Measurements from ENCODE around the gene TOP3B.

The TOP3B gene

GRCh38 chr22:21958360-21959273 lies 24.0 kb downstream of the TOP3B start:
- H3K36me3 ChIP-seq (ENCODE audit: control insufficient read depth in 1 of 2, insufficient read depth in 2 of 2, low read length in 2 of 2), result peaks cover 9 to 55% of the 10 kb centered on the region in 2 donors

GRCh38 chr22:21952586-21953571 lies 29.7 kb downstream of the TOP3B start, which contains the start of gene PPM1F:
PPM1F (minus strand) TSS chr22:21952848; CDS start chr22:21946048, 6,800 bp downstream.
- Histone ChIP-seq H3K4me1 (ENCODE audit: control insufficient read depth in 1 of 2, insufficient read depth in 2 of 2, low read length in 2 of 2) (peaks cover 5 to 10% of the 10 kb centered on the region in 2 donors), H3K27me3 (ENCODE audit: low read depth, low read length) (no peaks in the 10 kb centered on the region), H3K27ac (ENCODE audit: low read length) (no peak within 1 kb of the TSS), H3K4me3 (ENCODE audit: low read depth in 1 of 2, low read length in 2 of 2) (peak within 1 kb of the TSS; percentile 62 to 76), H3K36me3 (ENCODE audit: control insufficient read depth in 1 of 2, insufficient read depth in 2 of 2, low read length in 2 of 2) (peaks cover 0 to under 1% of the 10 kb centered on the region in 2 donors), H3K9me3 (ENCODE audit: control insufficient read depth in 1 of 2, low read length in 2 of 2) (no peaks in the 10 kb centered on the region)

More at GRCh38 chr22:21958360-21959273, 24.0 kb downstream of the TOP3B start:
- Histone ChIP-seq H3K4me3 (ENCODE audit: low read depth in 1 of 2, low read length in 2 of 2) (no peak overlapping the region), H3K27ac (ENCODE audit: low read length) (no peak overlapping the region), H3K9me3 (ENCODE audit: control insufficient read depth in 1 of 2, low read length in 2 of 2) (no peaks in the 10 kb centered on the region), H3K27me3 (ENCODE audit: low read depth, low read length) (no peaks in the 10 kb centered on the region), H3K4me1 (ENCODE audit: control insufficient read depth in 1 of 2, insufficient read depth in 2 of 2, low read length in 2 of 2) (no peaks in the 10 kb centered on the region)

- H3K4me3 ChIP-seq (ENCODE audit: low read depth in 1 of 2, low read length in 2 of 2), result peak overlapping the region; percentile 62 to 76
- H3K36me3 ChIP-seq (ENCODE audit: control insufficient read depth in 1 of 2, insufficient read depth in 2 of 2, low read length in 2 of 2), result no peaks in the 10 kb centered on the region
- H3K27ac ChIP-seq (ENCODE audit: low read length), result no peak overlapping the region
- H3K9me3 ChIP-seq (ENCODE audit: control insufficient read depth in 1 of 2, low read length in 2 of 2), result no peaks in the 10 kb centered on the region
- H3K4me1 ChIP-seq (ENCODE audit: control insufficient read depth in 1 of 2, insufficient read depth in 2 of 2, low read length in 2 of 2), result peaks cover 5 to 19% of the 10 kb centered on the region in 2 donors
- no peaks in the 10 kb centered on the region for H3K27me3 ChIP-seq (ENCODE audit: low read depth, low read length)
These were observed 30.6 kb downstream of the TOP3B start for GRCh38 chr22:21951931-21952465.

- peaks cover 9 to 22% of the 10 kb centered on the region in 2 donors for H3K4me1 ChIP-seq (ENCODE audit: control insufficient read depth in 1 of 2, insufficient read depth in 2 of 2, low read length in 2 of 2)
- no peak overlapping the region for H3K27ac ChIP-seq (ENCODE audit: low read length)
- H3K9me3 ChIP-seq (ENCODE audit: control insufficient read depth in 1 of 2, low read length in 2 of 2), result no peaks in the 10 kb centered on the region
- H3K36me3 ChIP-seq (ENCODE audit: control insufficient read depth in 1 of 2, insufficient read depth in 2 of 2, low read length in 2 of 2), result no peaks in the 10 kb centered on the region
- H3K4me3 ChIP-seq (ENCODE audit: low read depth in 1 of 2, low read length in 2 of 2), result peak overlapping the region in 1 of 2 donors; percentile 76
- no peaks in the 10 kb centered on the region for H3K27me3 ChIP-seq (ENCODE audit: low read depth, low read length)
These were observed 31.5 kb downstream of the TOP3B start for GRCh38 chr22:21951062-21951461.

- Histone ChIP-seq H3K27ac (ENCODE audit: low read length) (no peak overlapping the region), H3K4me1 (ENCODE audit: control insufficient read depth in 1 of 2, insufficient read depth in 2 of 2, low read length in 2 of 2) (peaks cover 9 to 22% of the 10 kb centered on the region in 2 donors), H3K27me3 (ENCODE audit: low read depth, low read length) (no peaks in the 10 kb centered on the region), H3K9me3 (ENCODE audit: control insufficient read depth in 1 of 2, low read length in 2 of 2) (no peaks in the 10 kb centered on the region), H3K4me3 (ENCODE audit: low read depth in 1 of 2, low read length in 2 of 2) (no peak overlapping the region), H3K36me3 (ENCODE audit: control insufficient read depth in 1 of 2, insufficient read depth in 2 of 2, low read length in 2 of 2) (peaks cover 7 to 8% of the 10 kb centered on the region in 2 donors)
These were observed 32.6 kb downstream of the TOP3B start for GRCh38 chr22:21949948-21950347.

- Histone ChIP-seq H3K4me3 (ENCODE audit: low read depth in 1 of 2, low read length in 2 of 2) (no peak overlapping the region), H3K27me3 (ENCODE audit: low read depth, low read length) (no peaks in the 10 kb centered on the region), H3K27ac (ENCODE audit: low read length) (no peak overlapping the region), H3K4me1 (ENCODE audit: control insufficient read depth in 1 of 2, insufficient read depth in 2 of 2, low read length in 2 of 2) (peaks cover 9 to 22% of the 10 kb centered on the region in 2 donors), H3K36me3 (ENCODE audit: control insufficient read depth in 1 of 2, insufficient read depth in 2 of 2, low read length in 2 of 2) (peaks cover 11 to 12% of the 10 kb centered on the region in 2 donors), H3K9me3 (ENCODE audit: control insufficient read depth in 1 of 2, low read length in 2 of 2) (no peaks in the 10 kb centered on the region)
These were observed 33.0 kb downstream of the TOP3B start for GRCh38 chr22:21949569-21949918.

GRCh38 chr22:21948824-21949568 lies 33.6 kb downstream of the TOP3B start:
- Histone ChIP-seq H3K9me3 (ENCODE audit: control insufficient read depth in 1 of 2, low read length in 2 of 2) (no peaks in the 10 kb centered on the region), H3K36me3 (ENCODE audit: control insufficient read depth in 1 of 2, insufficient read depth in 2 of 2, low read length in 2 of 2) (peaks cover 12 to 13% of the 10 kb centered on the region in 2 donors), H3K4me3 (ENCODE audit: low read depth in 1 of 2, low read length in 2 of 2) (no peak overlapping the region), H3K4me1 (ENCODE audit: control insufficient read depth in 1 of 2, insufficient read depth in 2 of 2, low read length in 2 of 2) (peaks cover 9 to 22% of the 10 kb centered on the region in 2 donors), H3K27me3 (ENCODE audit: low read depth, low read length) (no peaks in the 10 kb centered on the region), H3K27ac (ENCODE audit: low read length) (no peak overlapping the region)

- Histone ChIP-seq H3K4me3 (ENCODE audit: low read depth in 1 of 2, low read length in 2 of 2) (no peak overlapping the region), H3K27ac (ENCODE audit: low read length) (no peak overlapping the region), H3K9me3 (ENCODE audit: control insufficient read depth in 1 of 2, low read length in 2 of 2) (no peaks in the 10 kb centered on the region), H3K27me3 (ENCODE audit: low read depth, low read length) (no peaks in the 10 kb centered on the region), H3K36me3 (ENCODE audit: control insufficient read depth in 1 of 2, insufficient read depth in 2 of 2, low read length in 2 of 2) (peaks cover 12 to 13% of the 10 kb centered on the region in 2 donors), H3K4me1 (ENCODE audit: control insufficient read depth in 1 of 2, insufficient read depth in 2 of 2, low read length in 2 of 2) (peaks cover 9 to 27% of the 10 kb centered on the region in 2 donors)
These were observed 34.2 kb downstream of the TOP3B start for GRCh38 chr22:21948390-21948789.

- H3K4me1 ChIP-seq (ENCODE audit: control insufficient read depth in 1 of 2, insufficient read depth in 2 of 2, low read length in 2 of 2), result peaks cover 19 to 37% of the 10 kb centered on the region in 2 donors
- H3K27me3 ChIP-seq (ENCODE audit: low read depth, low read length), result no peaks in the 10 kb centered on the region
- peaks cover 12 to 13% of the 10 kb centered on the region in 2 donors for H3K36me3 ChIP-seq (ENCODE audit: control insufficient read depth in 1 of 2, insufficient read depth in 2 of 2, low read length in 2 of 2)
- H3K4me3 ChIP-seq (ENCODE audit: low read depth in 1 of 2, low read length in 2 of 2), result no peak overlapping the region
- H3K27ac ChIP-seq (ENCODE audit: low read length), result peak overlapping the region; percentile 52
- no peaks in the 10 kb centered on the region for H3K9me3 ChIP-seq (ENCODE audit: control insufficient read depth in 1 of 2, low read length in 2 of 2)
These were observed 35.3 kb downstream of the TOP3B start for GRCh38 chr22:21947040-21948014.
